Cardiac fibroblast (primary cell): ENCODE results near the gene LSR.

ENCODE experiments used
- DNase-seq, 2 donors: peaks; one replicate each; pipeline versions ENCODE4 v3.0.0 to v3.0.0-alpha.2; 2010; ENCODE audit warnings: low read depth in 2 of 2
- H3K4me3 ChIP-seq, 2 donors: replicated peaks in 1 of 2; 1 replicate in 1 of 2; 2 replicates in 1 of 2; pipeline ENCODE4 v1.5.1; 2011; ENCODE audit warnings: low read depth in 2 of 2, low read length in 2 of 2, mild to moderate bottlenecking in 2 of 2, moderate library complexity in 1 of 2
- CTCF ChIP-seq: IDR thresholded peaks from one replicate; pipeline ENCODE4 v1.5.1; 2011; ENCODE audit warnings: low read depth, mild to moderate bottlenecking, low read length, inconsistent platforms

The LSR gene

GRCh38 chr19:35294328-35294727 lies 45.5 kb downstream of the LSR start:
- TF ChIP-seq CTCF, result no peak
- DNase-seq, result peak in 1 of 2 donors; percentile 9
- no peak overlapping the region for H3K4me3 ChIP-seq

- TF ChIP-seq CTCF, result no peak
- H3K4me3 ChIP-seq, result no peak overlapping the region
- no peak for DNase-seq
Observed at GRCh38 chr19:35294859-35295791, 46.3 kb downstream of the LSR start.

- no peak overlapping the region for H3K4me3 ChIP-seq
- no peak for TF ChIP-seq CTCF
- no peak for DNase-seq
Observed at GRCh38 chr19:35295792-35296462, 47.1 kb downstream of the LSR start.

- DNase-seq, result no peak
- TF ChIP-seq CTCF, result no peak
- H3K4me3 ChIP-seq, result no peak overlapping the region
Observed at GRCh38 chr19:35296644-35297514, 48.1 kb downstream of the LSR start.

GRCh38 chr19:35297515-35297848 lies 48.7 kb downstream of the LSR start:
- TF ChIP-seq CTCF, result no peak
- no peak for DNase-seq
- H3K4me3 ChIP-seq, result no peak overlapping the region

- TF ChIP-seq CTCF, result no peak
- no peak overlapping the region for H3K4me3 ChIP-seq
- no peak for DNase-seq
Observed at GRCh38 chr19:35297922-35298321, 49.1 kb downstream of the LSR start.
